ENCODE data around the gene PET117. TPM values are rescaled to one million over a fixed set of nuclear protein-coding genes. Genes with fewer than 3 reads are reported as not detected.
"Not testable (repeated sequence)": the region's sequence is repeated elsewhere in the genome, so short reads cannot be mapped to it uniquely, and the experiment has no call there.

The PET117 gene
- total and polyA plus RNA-seq, 2 donors (not counting 3 experiments of a cell fraction or from before 2014, with no cell fraction given), result 4.6 to 11.4 TPM

GRCh38 chr20:18088841-18089240 lies 48.8 kb upstream of the PET117 start:
- POLR2A ChIA-PET; intact Hi-C loops (cut with micrococcal nuclease); H3K4me1 ChIP-seq (ENCODE audit: control insufficient read depth, extremely low read depth, insufficient read depth, low read length); H3K27me3 ChIP-seq (ENCODE audit: control insufficient read depth in 2 of 2, insufficient read depth in 2 of 2, low read length in 2 of 2); H3K27ac ChIP-seq (ENCODE audit: insufficient read depth, low read depth, low read length); H3K79me2 ChIP-seq (ENCODE audit: control insufficient read depth, insufficient read depth, low read length); H3K4me2 ChIP-seq (ENCODE audit: insufficient read depth, low read length); H3K9me1 ChIP-seq (replicated peaks; ENCODE audit: control insufficient read depth, extremely low read depth, insufficient read depth, low read length); H3K4me3 ChIP-seq (replicated peaks in 1 of 3; ENCODE audit: insufficient read depth in 1 of 3, low read depth in 1 of 3, low read length in 3 of 3); BruUV-seq (replicated peaks); CTCF ChIA-PET; H3K36me3 ChIP-seq (ENCODE audit: control insufficient read depth in 2 of 2, extremely low read depth in 1 of 2, insufficient read depth in 2 of 2, low read length in 2 of 2); H4K20me1 ChIP-seq (replicated peaks; ENCODE audit: control insufficient read depth, extremely low read depth, insufficient read depth, low read length); H2AFZ ChIP-seq (ENCODE audit: low read depth, low read length); FAIRE-seq; H3K9ac ChIP-seq (replicated peaks; ENCODE audit: extremely low read depth, insufficient read depth, low read length); H3K9me3 ChIP-seq (replicated peaks; ENCODE audit: control insufficient read depth, insufficient read depth, low read length); DNase-seq (ENCODE audit: low read depth, low spot score); dilution Hi-C loops (cut with MboI; ENCODE audit: extremely low pct_ligation_motif_present, low sequenced_read_pairs): not testable (repeated sequence)

GRCh38 chr20:18090044-18090443 lies 47.6 kb upstream of the PET117 start:
- dilution Hi-C loops (cut with MboI; ENCODE audit: extremely low pct_ligation_motif_present, low sequenced_read_pairs), result no loop called here
- Histone ChIP-seq H3K4me2 (ENCODE audit: insufficient read depth, low read length) (no peak overlapping the region), H3K4me3 (replicated peaks in 1 of 3; ENCODE audit: insufficient read depth in 1 of 3, low read depth in 1 of 3, low read length in 3 of 3) (no peak overlapping the region), H3K27ac (ENCODE audit: insufficient read depth, low read depth, low read length) (no peak overlapping the region), H3K9me1 (replicated peaks; ENCODE audit: control insufficient read depth, extremely low read depth, insufficient read depth, low read length) (no peaks in the 10 kb centered on the region), H3K27me3 (ENCODE audit: control insufficient read depth in 2 of 2, insufficient read depth in 2 of 2, low read length in 2 of 2) (no peaks in the 10 kb centered on the region), H2AFZ (ENCODE audit: low read depth, low read length) (no peak overlapping the region), H3K9ac (replicated peaks; ENCODE audit: extremely low read depth, insufficient read depth, low read length) (no peak overlapping the region), H4K20me1 (replicated peaks; ENCODE audit: control insufficient read depth, extremely low read depth, insufficient read depth, low read length) (no peaks in the 10 kb centered on the region), H3K4me1 (ENCODE audit: control insufficient read depth, extremely low read depth, insufficient read depth, low read length) (no peaks in the 10 kb centered on the region), H3K79me2 (ENCODE audit: control insufficient read depth, insufficient read depth, low read length) (no peaks in the 10 kb centered on the region), H3K36me3 (ENCODE audit: control insufficient read depth in 2 of 2, extremely low read depth in 1 of 2, insufficient read depth in 2 of 2, low read length in 2 of 2) (no peaks in the 10 kb centered on the region), H3K9me3 (replicated peaks; ENCODE audit: control insufficient read depth, insufficient read depth, low read length) (no peaks in the 10 kb centered on the region)
- FAIRE-seq, result no peak
- BruUV-seq (replicated peaks), result no TSS peak
- TF ChIP-seq FOS (IDR thresholded peaks at IDR 0.05; ENCODE audit: borderline replicate concordance, insufficient read depth, low read length), result no peak
- no peak for TF ChIP-seq POLR2A (IDR thresholded peaks at IDR 0.05; ENCODE audit: low read depth, low read length)
- TF ChIP-seq, protein P1, sequence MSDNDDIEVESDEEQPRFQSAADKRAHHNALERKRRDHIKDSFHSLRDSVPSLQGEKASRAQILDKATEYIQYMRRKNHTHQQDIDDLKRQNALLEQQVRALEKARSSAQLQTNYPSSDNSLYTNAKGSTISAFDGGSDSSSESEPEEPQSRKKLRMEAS (IDR thresholded peaks at IDR 0.05; ENCODE audit: insufficient read depth, insufficient read length), result no peak
- TF ChIP-seq POLR2AphosphoS5 (IDR thresholded peaks at IDR 0.05; ENCODE audit: insufficient read depth, low read depth, low read length), result no peak
- TF ChIP-seq MYC (IDR thresholded peaks at IDR 0.05; ENCODE audit: low read depth, low read length), result no peak
- TF ChIP-seq JUN (IDR thresholded peaks at IDR 0.05; ENCODE audit: borderline replicate concordance, insufficient read depth, insufficient read length, low read depth), result no peak
- TF ChIP-seq GATA2 (IDR thresholded peaks at IDR 0.05; ENCODE audit: insufficient read depth, insufficient read length, low read depth, low read length), result no peak
- TF ChIP-seq EZH2 (IDR thresholded peaks at IDR 0.05; ENCODE audit: borderline replicate concordance, low read depth, low read length, severe bottlenecking), result no peak
- TF ChIP-seq, protein P2, sequence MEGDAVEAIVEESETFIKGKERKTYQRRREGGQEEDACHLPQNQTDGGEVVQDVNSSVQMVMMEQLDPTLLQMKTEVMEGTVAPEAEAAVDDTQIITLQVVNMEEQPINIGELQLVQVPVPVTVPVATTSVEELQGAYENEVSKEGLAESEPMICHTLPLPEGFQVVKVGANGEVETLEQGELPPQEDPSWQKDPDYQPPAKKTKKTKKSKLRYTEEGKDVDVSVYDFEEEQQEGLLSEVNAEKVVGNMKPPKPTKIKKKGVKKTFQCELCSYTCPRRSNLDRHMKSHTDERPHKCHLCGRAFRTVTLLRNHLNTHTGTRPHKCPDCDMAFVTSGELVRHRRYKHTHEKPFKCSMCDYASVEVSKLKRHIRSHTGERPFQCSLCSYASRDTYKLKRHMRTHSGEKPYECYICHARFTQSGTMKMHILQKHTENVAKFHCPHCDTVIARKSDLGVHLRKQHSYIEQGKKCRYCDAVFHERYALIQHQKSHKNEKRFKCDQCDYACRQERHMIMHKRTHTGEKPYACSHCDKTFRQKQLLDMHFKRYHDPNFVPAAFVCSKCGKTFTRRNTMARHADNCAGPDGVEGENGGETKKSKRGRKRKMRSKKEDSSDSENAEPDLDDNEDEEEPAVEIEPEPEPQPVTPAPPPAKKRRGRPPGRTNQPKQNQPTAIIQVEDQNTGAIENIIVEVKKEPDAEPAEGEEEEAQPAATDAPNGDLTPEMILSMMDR (IDR thresholded peaks at IDR 0.05; ENCODE audit: extremely low read depth in 1 of 2, insufficient read depth in 1 of 2, low read depth in 1 of 2, low read length in 2 of 2), result no peak
- ChIA-PET CTCF (no interaction called here), POLR2A (no interaction called here)
- DNase-seq (ENCODE audit: low read depth, low spot score), result no peak
- intact Hi-C loops (cut with micrococcal nuclease), result no loop called here

All from endothelial cell of umbilical vein (primary cell).